ENCODE data around the gene MLH1. TPM values are rescaled to one million over a fixed set of nuclear protein-coding genes. Genes with fewer than 3 reads are reported as not detected.
A peak's percentile ranks its signal among the peaks of the same experiment; 100 is the strongest.
"Not testable (repeated sequence)": the region's sequence is repeated elsewhere in the genome, so short reads cannot be mapped to it uniquely, and the experiment has no call there.

Gene MLH1
- 69.5 and 71.0 TPM in 2 replicates for total RNA-seq

DNA sequence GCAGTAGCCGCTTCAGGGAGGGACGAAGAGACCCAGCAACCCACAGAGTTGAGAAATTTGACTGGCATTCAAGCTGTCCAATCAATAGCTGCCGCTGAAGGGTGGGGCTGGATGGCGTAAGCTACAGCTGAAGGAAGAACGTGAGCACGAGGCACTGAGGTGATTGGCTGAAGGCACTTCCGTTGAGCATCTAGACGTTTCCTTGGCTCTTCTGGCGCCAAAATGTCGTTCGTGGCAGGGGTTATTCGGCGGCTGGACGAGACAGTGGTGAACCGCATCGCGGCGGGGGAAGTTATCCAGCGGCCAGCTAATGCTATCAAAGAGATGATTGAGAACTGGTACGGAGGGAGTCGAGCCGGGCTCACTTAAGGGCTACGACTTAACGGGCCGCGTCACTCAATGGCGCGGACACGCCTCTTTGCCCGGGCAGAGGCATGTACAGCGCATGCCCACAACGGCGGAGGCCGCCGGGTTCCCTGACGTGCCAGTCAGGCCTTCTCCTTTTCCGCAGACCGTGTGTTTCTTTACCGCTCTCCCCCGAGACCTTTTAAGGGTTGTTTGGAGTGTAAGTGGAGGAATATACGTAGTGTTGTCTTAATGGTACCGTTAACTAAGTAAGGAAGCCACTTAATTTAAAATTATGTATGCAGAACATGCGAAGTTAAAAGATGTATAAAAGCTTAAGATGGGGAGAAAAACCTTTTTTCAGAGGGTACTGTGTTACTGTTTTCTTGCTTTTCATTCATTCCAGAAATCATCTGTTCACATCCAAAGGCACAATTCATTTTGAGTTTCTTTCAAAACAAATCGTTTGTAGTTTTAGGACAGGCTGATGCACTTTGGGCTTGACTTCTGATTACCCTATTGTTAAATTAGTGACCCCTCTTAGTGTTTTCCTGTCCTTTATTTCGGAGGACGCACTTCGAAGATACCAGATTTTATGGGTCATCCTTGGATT, at the start of gene MLH1:
Gene MLH1, plus strand, starts transcription at position 193 of the 958 bp plus-strand sequence. Its CDS starts 30 bp downstream, at position 223.
- Mint-ChIP-seq H3K36me3 (ENCODE audit: low read depth) (peaks cover 43% of the 10 kb centered on the region), H3K4me1 (peaks cover 38% of the 10 kb centered on the region), H3K9me3 (peaks cover 3% of the 10 kb centered on the region), H3K4me3 (no peak within 1 kb of the TSS), H3K27ac (no peak within 1 kb of the TSS), H3K27me3 (no peaks in the 10 kb centered on the region)
- intact Hi-C loops (cut with micrococcal nuclease): loop anchor here (1.0 to 2.0 kb wide), 3 partner anchors 81 to 1143 kb away; partner anchors contain the start of gene ACAA1
- peak; percentile 100 for DNase-seq

DNA sequence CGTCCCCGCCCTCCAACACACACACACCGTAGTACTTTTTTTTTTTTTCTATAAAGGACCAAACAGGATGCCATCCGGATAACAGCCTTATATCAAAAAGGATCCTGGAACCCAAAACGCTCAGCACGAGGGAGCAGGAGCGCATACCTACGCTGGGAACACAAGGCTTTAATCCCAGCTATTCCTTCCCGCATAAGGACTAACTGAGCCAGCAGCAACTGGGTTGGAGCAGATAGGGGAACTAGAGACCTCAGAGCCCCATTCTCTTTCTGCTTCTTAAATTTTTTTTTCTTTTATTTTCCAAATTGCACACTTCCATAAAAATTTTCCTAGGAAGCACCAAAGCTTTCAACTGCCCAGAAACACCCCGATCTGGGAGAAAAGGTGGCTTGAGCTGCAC, 49.7 kb upstream of the MLH1 start:
- Mint-ChIP-seq H3K27ac (no peak overlapping the region), H3K4me3 (peak overlapping the region; percentile 76), H3K27me3 (peaks cover 13% of the 10 kb centered on the region), H3K9me3 (peaks cover 15% of the 10 kb centered on the region), H3K4me1 (peaks cover 12% of the 10 kb centered on the region), H3K36me3 (ENCODE audit: low read depth) (peaks cover 9% of the 10 kb centered on the region)
- intact Hi-C loops (cut with micrococcal nuclease): no loop called here
- no peak for DNase-seq

DNA sequence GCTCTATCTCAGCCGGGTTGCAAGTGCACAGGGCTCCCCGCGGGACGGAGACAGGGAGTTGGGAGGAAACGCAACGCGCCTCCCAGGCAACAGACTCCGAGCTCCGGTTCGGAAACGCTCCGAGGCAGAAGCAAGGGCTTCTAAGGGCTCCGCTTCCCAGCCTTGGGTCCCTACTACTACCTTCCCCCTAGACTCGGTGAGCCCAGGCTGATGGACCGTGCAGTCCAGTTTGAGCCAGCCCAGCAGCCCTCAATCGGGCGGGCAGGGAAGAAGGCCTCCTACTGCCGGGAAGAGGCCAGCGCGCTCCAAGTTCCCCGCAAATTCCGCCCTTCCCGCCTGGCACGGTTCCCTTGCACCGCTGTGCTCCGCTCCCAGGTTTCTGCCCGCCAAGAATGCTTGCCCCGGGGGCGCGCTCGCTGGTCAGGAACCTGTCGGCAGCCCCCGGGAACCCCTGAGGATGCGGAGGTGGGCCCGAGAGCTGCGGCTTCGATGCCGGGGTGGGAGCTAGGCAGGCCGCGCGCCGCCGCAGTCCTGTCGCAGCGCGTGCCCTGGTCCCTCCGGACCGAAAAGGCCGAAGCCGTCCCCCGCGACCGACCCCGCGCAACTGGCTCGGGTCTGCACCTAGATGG, 49.2 kb upstream of the MLH1 start:
- Mint-ChIP-seq H3K36me3 (ENCODE audit: low read depth) (peaks cover 9% of the 10 kb centered on the region), H3K4me1 (peaks cover 12% of the 10 kb centered on the region), H3K27ac (no peak overlapping the region), H3K27me3 (peaks cover 14% of the 10 kb centered on the region), H3K9me3 (peaks cover 17% of the 10 kb centered on the region), H3K4me3 (peak overlapping the region; percentile 76)
- DNase-seq: peak; percentile 75
- intact Hi-C loops (cut with micrococcal nuclease): loop anchor here (1.0 to 2.0 kb wide), 3 partner anchors 31 to 67 kb away; no protein-coding TSS in a partner anchor

- Mint-ChIP-seq H3K4me3 (peak within 1 kb of the TSS; percentile 77), H3K27me3 (peaks cover 18% of the 10 kb centered on the region), H3K9me3 (peaks cover 17% of the 10 kb centered on the region), H3K36me3 (ENCODE audit: low read depth) (peaks cover 11% of the 10 kb centered on the region), H3K4me1 (peaks cover 12% of the 10 kb centered on the region), H3K27ac (no peak within 1 kb of the TSS)
- intact Hi-C loops (cut with micrococcal nuclease): loop anchor here (1.0 to 2.0 kb wide), 4 partner anchors 14 to 68 kb away; no protein-coding TSS in a partner anchor
- peak; percentile 90 for DNase-seq
These were observed 48.6 kb upstream of the MLH1 start, which contains the start of gene TRANK1 for GRCh38 chr3:36944641-36945270. TRANK1 (minus strand) TSS chr3:36945054; CDS start chr3:36944809, 245 bp downstream.

GRCh38 chr3:36945333-36945980, 47.9 kb upstream of the MLH1 start:
- DNase-seq: no peak
- Mint-ChIP-seq H3K36me3 (ENCODE audit: low read depth) (peaks cover 11% of the 10 kb centered on the region), H3K27me3 (peaks cover 17% of the 10 kb centered on the region), H3K4me1 (peaks cover 12% of the 10 kb centered on the region), H3K9me3 (peaks cover 17% of the 10 kb centered on the region), H3K4me3 (peak overlapping the region; percentile 77), H3K27ac (no peak overlapping the region)
- intact Hi-C loops (cut with micrococcal nuclease): loop anchor here (1.0 to 2.0 kb wide), 3 partner anchors 13 to 69 kb away; no protein-coding TSS in a partner anchor

- DNase-seq; H3K27ac Mint-ChIP-seq; intact Hi-C loops (cut with micrococcal nuclease); H3K4me1 Mint-ChIP-seq; H3K4me3 Mint-ChIP-seq: not testable (repeated sequence)
- Mint-ChIP-seq H3K9me3 (peaks cover 17% of the 10 kb centered on the region), H3K27me3 (peaks cover 18% of the 10 kb centered on the region), H3K36me3 (ENCODE audit: low read depth) (peaks cover 11% of the 10 kb centered on the region)
These were observed 45.5 kb upstream of the MLH1 start for GRCh38 chr3:36947814-36948213.

DNA sequence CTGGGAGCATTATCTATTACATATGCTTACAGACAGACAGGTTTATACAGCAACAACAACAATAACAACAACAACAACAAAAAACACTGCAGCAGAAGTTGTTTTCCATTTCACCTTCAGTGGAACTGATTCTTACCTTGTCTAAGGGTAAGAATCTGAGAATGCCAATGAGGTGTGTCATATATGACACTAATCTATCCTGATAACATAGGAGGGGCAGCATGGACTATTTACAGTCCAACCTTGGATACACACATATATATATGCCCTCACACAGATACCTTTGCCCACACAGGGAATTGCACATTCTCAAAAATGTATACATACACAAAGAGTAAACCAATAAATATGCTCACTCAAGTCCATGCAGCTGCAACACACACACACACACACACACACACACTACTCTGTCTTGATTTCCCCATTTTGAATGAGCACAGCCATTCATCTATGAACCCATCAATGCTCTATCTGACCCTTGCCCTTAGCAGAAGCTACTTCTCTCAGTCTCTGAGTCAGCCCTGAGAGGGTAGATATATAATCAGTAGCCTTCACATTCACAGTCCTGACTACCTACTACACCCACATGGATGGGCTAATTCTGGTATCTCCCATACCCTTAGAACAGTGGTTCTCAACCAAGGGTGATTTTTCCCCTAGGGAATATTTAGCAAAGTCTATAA, 38.7 kb upstream of the MLH1 start:
- DNase-seq: no peak
- peaks cover 11% of the 10 kb centered on the region for H3K27me3 Mint-ChIP-seq
- no peaks in the 10 kb centered on the region for H3K36me3 Mint-ChIP-seq (ENCODE audit: low read depth)
- no peak overlapping the region for H3K4me3 Mint-ChIP-seq
- H3K4me1 Mint-ChIP-seq: peaks cover 7% of the 10 kb centered on the region
- H3K9me3 Mint-ChIP-seq: no peaks in the 10 kb centered on the region
- intact Hi-C loops (cut with micrococcal nuclease): no loop called here
- no peak overlapping the region for H3K27ac Mint-ChIP-seq

GRCh38 chr3:36956155-36956554, 37.2 kb upstream of the MLH1 start:
- Mint-ChIP-seq H3K36me3 (ENCODE audit: low read depth) (no peaks in the 10 kb centered on the region), H3K4me3 (no peak overlapping the region), H3K27me3 (peaks cover 11% of the 10 kb centered on the region), H3K4me1 (peaks cover 7% of the 10 kb centered on the region), H3K9me3 (no peaks in the 10 kb centered on the region), H3K27ac (no peak overlapping the region)
- intact Hi-C loops (cut with micrococcal nuclease): no loop called here
- DNase-seq: no peak

DNA sequence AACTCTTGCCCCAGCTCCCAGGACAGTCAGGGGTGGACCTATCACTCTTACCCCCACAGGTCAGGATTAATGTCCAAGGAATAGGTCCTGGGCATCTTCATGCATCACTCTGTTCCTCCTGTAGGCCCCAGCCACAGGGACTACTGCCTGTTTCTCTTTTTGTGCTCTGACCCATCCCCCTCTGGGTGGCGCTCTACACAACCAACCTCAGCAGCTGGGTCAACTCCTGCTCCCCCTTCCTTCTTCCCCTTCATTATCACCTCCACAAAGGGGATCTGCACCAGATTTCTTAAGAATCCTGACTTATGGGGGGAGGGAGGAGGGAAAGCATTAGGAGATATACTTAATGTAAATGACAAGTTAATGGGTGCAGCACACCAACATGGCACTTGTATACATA, 36.3 kb upstream of the MLH1 start:
- Mint-ChIP-seq H3K4me3 (no peak overlapping the region), H3K27me3 (peaks cover 11% of the 10 kb centered on the region), H3K9me3 (no peaks in the 10 kb centered on the region), H3K27ac (no peak overlapping the region), H3K36me3 (ENCODE audit: low read depth) (no peaks in the 10 kb centered on the region), H3K4me1 (peaks cover 7% of the 10 kb centered on the region)
- DNase-seq: no peak
- intact Hi-C loops (cut with micrococcal nuclease): no loop called here

DNA sequence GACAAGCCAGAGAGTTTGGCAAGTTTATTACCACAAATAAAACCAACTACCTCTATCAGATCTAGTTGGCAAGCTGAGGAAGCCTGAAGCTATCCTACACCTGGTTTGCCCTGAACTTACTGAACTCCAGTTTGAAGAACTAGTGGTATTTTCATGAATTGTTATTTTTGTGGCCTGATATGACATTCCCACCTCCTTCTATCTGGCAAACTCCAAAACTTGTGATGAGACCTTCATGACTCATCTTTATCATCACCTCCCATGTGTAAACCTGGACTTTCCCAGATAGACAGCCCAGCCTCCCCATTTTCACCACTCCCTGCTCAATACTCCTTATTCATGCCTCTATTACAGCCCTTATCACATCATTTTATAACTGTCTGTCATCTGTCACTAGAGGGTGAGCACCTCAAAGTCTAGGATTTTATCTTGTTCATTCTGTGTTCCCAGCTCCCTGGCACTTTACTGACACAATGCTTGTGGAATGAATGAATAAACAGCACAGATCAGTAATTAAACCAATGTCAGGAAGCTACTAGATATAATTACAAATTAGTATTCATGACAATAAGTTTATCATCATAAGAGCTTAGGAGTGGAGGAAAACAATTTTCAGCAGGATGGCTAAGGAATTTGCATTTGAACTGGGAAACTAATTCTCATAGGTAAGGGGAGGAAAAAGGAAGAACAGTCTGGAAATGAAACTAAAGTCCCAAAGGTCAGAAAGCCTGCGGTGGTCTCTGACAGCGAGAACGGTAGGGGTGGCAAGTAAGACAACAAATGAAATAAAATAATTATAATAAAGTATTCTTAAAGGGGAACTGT, 35.2 kb upstream of the MLH1 start:
- no peaks in the 10 kb centered on the region for H3K36me3 Mint-ChIP-seq (ENCODE audit: low read depth)

DNA sequence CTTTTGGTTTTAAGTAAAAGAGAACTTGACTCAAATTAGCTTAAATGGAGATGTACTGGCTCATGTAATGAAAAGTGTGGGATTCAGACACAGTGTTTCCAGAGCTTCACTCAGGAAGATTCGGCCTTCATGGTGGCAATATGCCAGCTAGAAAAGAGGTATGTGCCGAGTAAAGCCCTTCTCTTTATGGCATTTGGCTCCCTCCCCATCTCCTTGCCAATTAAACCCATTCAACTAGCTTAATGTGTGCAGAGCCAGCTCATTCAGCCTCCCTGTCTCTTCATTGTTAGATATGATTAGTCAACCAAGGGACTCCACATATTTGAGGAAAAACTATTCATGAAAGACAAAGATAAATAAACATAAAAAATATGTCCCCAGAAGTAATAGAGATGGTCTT, 33.5 kb upstream of the MLH1 start:
- intact Hi-C loops (cut with micrococcal nuclease): loop anchor here (2.0 to 5.0 kb wide), 5 partner anchors 51 to 993 kb away; no protein-coding TSS in a partner anchor
- Mint-ChIP-seq H3K36me3 (ENCODE audit: low read depth) (no peaks in the 10 kb centered on the region), H3K4me1 (peaks cover 7% of the 10 kb centered on the region), H3K27ac (no peak overlapping the region), H3K4me3 (no peak overlapping the region), H3K27me3 (peaks cover 2% of the 10 kb centered on the region), H3K9me3 (no peaks in the 10 kb centered on the region)
- DNase-seq: no peak

More for the DNA sequence above, 35.2 kb upstream of the MLH1 start:
- H3K27me3 Mint-ChIP-seq: peaks cover 4% of the 10 kb centered on the region
- intact Hi-C loops (cut with micrococcal nuclease): loop anchor here (1.0 to 2.0 kb wide), 8 partner anchors 13 to 229 kb away; partner anchors contain the start of gene TRANK1
- peak overlapping the region; percentile 6 for H3K4me3 Mint-ChIP-seq
- no peak for DNase-seq
- H3K9me3 Mint-ChIP-seq: no peaks in the 10 kb centered on the region
- peaks cover 7% of the 10 kb centered on the region for H3K4me1 Mint-ChIP-seq
- peak overlapping the region; percentile 58 for H3K27ac Mint-ChIP-seq

- DNase-seq: no peak
These were observed 32.8 kb upstream of the MLH1 start for GRCh38 chr3:36960502-36960901.

More at GRCh38 chr3:36960502-36960901, 32.8 kb upstream of the MLH1 start:
- Mint-ChIP-seq H3K4me3 (no peak overlapping the region), H3K4me1 (peaks cover 7% of the 10 kb centered on the region), H3K27me3 (no peaks in the 10 kb centered on the region), H3K9me3 (no peaks in the 10 kb centered on the region), H3K27ac (no peak overlapping the region), H3K36me3 (ENCODE audit: low read depth) (no peaks in the 10 kb centered on the region)
- intact Hi-C loops (cut with micrococcal nuclease): loop anchor here (5.0 kb wide), 1 partner anchor 993 kb away; no protein-coding TSS in a partner anchor
